ENCODE measurements around the gene IP6K2. TPM values are rescaled to one million over a fixed set of nuclear protein-coding genes. Genes with fewer than 3 reads are reported as not detected.

Gene IP6K2
- total and polyA plus RNA-seq, 2 of the 8 experiments (the other 6 are each of a cell fraction or from before 2014, with no cell fraction given) = 95.8 to 144 TPM

GRCh38 chr3:48656061-48656840, 60.8 kb downstream of the IP6K2 start (continued):
- TF ChIP-seq EZH2 (IDR thresholded peaks at IDR 0.05; ENCODE audit: low read depth, low read length, severe bottlenecking) (no peak), EP300 (IDR thresholded peaks at IDR 0.05; ENCODE audit: borderline replicate concordance in 1 of 2, low read depth in 2 of 2, low read length in 2 of 2) (no peak), CBX8 (IDR thresholded peaks at IDR 0.05; ENCODE audit: borderline replicate concordance, low read depth, low read length) (no peak), CBX5 (IDR thresholded peaks at IDR 0.05; ENCODE audit: low read depth, low read length) (no peak)
